Prostate gland (tissue), 2 donors: ENCODE measurements around the gene CNOT6L.

Experiments used
- CTCF ChIP-seq, 4 experiments: fragments of 200-600 bp in 2 of 4; fragments of 450-650 bp in 2 of 4; sonication (generic) in 2 of 4; IDR thresholded peaks; 1 replicate in 3 of 4; 2 replicates in 1 of 4; pipeline ENCODE4 v1.5.1; 2016 to 2019; ENCODE audit warnings: antibody characterized with exemption in 4 of 4, mild to moderate bottlenecking in 2 of 4, moderate library complexity in 2 of 4
- POLR2A ChIP-seq: fragments of 450-650 bp; IDR thresholded peaks from one replicate; pipeline ENCODE4 v1.6.1; 2016; ENCODE audit warnings: antibody characterized with exemption, mild to moderate bottlenecking

DNA sequence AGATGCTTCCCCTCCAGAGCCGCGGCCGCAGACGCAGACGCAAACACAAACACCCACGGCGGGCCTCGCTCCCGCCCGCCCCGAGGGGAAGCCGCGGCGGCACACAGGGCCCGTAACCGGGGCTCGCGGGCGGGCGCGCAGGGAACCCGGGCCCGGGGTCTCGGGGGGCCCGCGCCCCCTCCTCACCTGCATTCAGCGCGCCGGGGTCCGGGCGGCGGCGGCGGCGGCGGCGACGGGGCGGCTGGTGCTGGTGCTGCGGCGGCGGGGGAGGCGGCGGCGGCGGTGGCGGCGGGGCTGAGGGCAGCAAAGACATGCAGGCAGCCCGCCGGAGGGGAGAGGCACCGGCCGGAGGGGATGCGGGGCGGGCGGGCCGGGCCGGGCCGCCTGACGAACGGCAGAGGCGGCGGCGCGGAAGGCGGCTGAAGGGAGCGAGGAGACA is 255 bp upstream of the CNOT6L start:
- no peak for TF ChIP-seq CTCF (IDR thresholded peaks at IDR 0.05)
- TF ChIP-seq POLR2A: no peak
